Neural cell (in vitro differentiated cells): ENCODE measurements around the gene DDA1.

ENCODE experiments used
- CTCF ChIP-seq: fragments of 450-650 bp; IDR thresholded peaks from 2 replicates; pipeline ENCODE4 v1.5.1; 2014; ENCODE audit warnings: antibody characterized with exemption, mild to moderate bottlenecking, moderate library complexity; ENCODE audit not compliant: poor library complexity, severe bottlenecking
- EP300 ChIP-seq: fragments of 450-650 bp; conservative IDR thresholded peaks from 2 replicates; pipeline ENCODE4 v1.6.1; 2014; ENCODE audit warnings: antibody characterized with exemption, mild to moderate bottlenecking, moderate library complexity; ENCODE audit not compliant: poor library complexity, severe bottlenecking
- EZH2 ChIP-seq: fragments of 200-600, 300-800 bp; shearing (Covaris generic), sonication (generic); IDR thresholded peaks from 2 replicates; pipeline ENCODE4 v1.6.1; 2014; ENCODE audit warnings: antibody characterized with exemption, low read length, borderline replicate concordance, mild to moderate bottlenecking; ENCODE audit not compliant: insufficient read depth, poor library complexity, severe bottlenecking
- MXI1 ChIP-seq: fragments of 450-650 bp; conservative IDR thresholded peaks from 2 replicates; pipeline ENCODE4 v1.6.1; 2014; ENCODE audit warnings: antibody characterized with exemption, mild to moderate bottlenecking; ENCODE audit not compliant: poor library complexity, severe bottlenecking
- POLR2AphosphoS5 ChIP-seq: IDR thresholded peaks from 2 replicates; pipeline ENCODE4 v1.6.1; 2012
- RAD21 ChIP-seq: fragments of 450-650 bp; conservative IDR thresholded peaks from 2 replicates; pipeline ENCODE4 v1.6.1; 2014; ENCODE audit warnings: antibody characterized with exemption, mild to moderate bottlenecking, moderate library complexity
- REST ChIP-seq: IDR thresholded peaks from 2 replicates; pipeline ENCODE4 v1.6.1; 2012; ENCODE audit warnings: borderline replicate concordance
- SMC3 ChIP-seq: fragments of 450-650 bp; conservative IDR thresholded peaks from 2 replicates; pipeline ENCODE4 v1.6.1; 2014; ENCODE audit warnings: antibody characterized with exemption, mild to moderate bottlenecking, moderate library complexity; ENCODE audit not compliant: poor library complexity
- TAF1 ChIP-seq: IDR thresholded peaks from 2 replicates; pipeline ENCODE4 v1.6.1; 2012; ENCODE audit warnings: low read depth

- TF ChIP-seq CTCF (no peak), REST (no peak), POLR2AphosphoS5 (no peak), MXI1 (no peak), RAD21 (no peak), SMC3 (no peak), EZH2 (no peak), EP300 (no peak), TAF1 (no peak)
These were observed 17.2 kb downstream of the DDA1 start for GRCh38 chr19:17326595-17326966.
